ENCODE results near the gene SLC22A23.

- TF ChIP-seq SUZ12 (IDR thresholded peaks at IDR 0.05; ENCODE audit: extremely low read depth, insufficient read depth, insufficient read length), result no peak
- TF ChIP-seq ZNF274 (IDR thresholded peaks at IDR 0.05; ENCODE audit: low read depth, low read length), result no peak
These were observed 24.4 kb downstream of the SLC22A23 start for GRCh38 chr6:3432416-3432815.
